HG03571 (cell line): ENCODE results near the gene SYT13.
"Not testable (repeated sequence)": the region's sequence is repeated elsewhere in the genome, so short reads cannot be mapped to it uniquely, and the experiment has no call there.

Source experiments
- ATAC-seq: cut with Tn5 transposase; IDR thresholded peaks from one replicate; pipeline ENCODE4 v1.9.1; 2021; ENCODE audit not compliant: unreplicated experiment

Gene SYT13

DNA sequence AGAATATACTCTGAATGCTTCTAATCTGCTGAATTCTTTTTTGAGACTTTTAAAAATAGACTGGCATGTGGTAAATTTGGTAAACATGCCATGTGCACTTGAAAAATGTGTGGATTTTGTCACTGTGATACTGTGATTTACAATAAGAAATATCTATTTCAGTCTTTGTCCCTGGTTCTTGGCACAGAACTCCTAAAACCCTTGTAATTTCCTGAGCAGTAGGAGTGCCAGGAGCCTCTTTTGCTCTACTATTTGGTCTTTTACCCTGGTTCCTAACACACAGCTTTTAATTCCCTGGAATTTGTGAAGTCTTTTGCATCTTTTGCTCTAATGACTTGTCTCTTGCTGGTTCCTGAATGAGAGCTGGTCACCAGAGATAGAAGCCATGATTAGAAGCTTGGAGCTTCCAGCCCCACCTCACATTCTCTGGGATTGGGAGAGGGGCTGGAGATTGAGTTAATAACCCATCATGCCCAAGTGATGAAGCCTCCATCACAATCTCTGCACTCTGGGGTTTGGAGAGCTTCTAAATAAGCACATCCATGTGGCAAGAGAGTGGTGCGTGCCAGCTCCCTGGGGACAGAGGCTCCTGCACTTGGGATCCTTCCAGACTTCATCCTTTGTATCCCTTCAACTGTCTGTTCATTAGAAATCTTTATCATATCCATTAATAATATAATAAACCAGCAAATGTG, 27.2 kb upstream of the SYT13 start:
- ATAC-seq = no peak

DNA sequence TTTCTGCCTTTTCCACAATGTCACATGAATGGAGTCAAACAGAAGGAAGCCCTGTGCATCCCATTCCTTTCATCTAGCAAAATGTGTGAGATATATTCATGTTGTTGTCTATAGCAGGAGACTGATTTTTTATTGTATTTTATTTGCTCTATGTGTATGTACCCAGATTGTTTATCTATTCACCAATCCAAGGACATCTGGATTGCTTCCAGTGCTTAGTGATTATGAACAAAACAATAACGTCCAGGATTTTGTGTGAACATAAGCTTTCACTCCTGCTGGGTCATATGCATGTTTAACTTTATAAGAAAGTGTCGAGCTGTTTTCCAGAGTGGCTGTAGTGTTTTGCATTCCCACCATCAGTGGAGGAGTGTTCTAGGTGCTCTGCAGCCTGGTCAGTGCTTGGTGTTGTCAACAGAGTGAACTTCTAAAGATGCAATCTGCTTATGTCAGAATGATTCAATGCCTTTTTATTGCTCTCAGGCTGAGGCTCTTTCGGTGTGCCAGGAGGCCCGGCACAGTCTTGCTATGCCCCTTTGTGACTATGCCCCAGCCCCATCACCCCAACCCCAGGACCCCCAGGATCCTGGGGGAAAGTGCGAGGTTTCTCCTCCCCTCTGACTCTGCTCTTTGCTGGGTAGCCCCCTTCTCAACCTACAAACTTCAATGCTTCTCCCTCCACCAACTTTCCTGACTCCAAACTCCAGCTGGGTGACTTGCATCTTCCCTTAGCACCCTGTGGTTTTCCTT, 19.9 kb upstream of the SYT13 start:
- ATAC-seq = no peak

DNA sequence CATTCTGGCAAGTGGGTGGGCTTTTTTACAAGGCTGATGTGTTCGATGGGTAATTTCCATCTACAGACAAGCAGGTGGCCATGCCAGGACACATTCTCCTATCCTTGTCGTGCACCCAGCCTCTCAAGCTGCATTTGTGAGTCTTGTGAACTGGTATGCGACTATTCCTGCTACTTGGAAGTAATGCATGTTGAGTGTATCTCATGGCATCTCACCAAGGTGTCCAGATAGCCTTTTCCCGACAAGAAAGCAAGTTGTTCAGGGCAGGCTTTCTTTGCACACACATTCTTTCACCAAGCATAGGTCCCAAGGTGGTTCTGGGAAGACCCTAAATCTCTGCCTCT, 18.8 kb upstream of the SYT13 start:
- no peak for ATAC-seq

DNA sequence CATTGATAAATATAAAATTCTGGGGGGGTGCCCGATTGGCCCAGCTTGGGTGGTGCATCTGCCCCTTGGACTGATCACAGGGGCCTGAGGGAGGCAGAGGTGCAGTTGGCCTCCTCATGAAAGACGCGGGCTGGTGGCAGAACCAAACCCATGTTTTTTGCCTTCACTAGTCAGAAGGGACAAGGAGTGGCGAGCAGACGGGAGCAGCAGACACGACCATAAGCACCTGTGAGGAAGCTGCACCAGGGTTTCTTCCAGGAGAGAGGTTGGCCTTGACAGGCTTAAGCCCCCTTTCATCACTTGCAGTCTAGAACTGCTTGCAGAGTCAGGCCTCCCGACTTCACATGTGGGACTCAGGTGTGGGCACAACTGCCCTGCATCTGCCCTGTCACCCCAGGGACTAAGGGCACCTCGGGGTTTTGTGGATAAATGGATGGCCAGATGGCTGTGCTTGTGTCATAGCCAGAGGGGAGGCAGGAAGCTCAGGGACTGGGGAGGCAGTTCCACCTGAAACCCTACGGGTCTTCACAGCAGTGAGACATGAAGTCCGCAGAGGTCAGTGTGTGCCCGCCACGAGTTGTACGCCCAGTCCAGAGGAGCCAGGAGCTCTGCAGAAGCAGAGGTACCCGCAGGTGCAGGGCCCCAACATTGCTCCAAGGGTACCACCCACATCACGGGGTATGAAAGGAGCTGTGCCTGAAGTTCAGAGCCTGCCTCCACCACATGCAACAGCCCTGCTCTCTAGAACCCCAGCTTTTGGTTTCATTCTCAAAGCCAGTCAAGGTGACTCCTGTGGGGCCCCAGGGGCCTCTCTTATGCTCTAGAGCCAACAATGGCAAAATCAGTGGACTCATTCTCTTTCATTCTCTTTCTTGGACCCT, 18.2 kb upstream of the SYT13 start:
- ATAC-seq = no peak

DNA sequence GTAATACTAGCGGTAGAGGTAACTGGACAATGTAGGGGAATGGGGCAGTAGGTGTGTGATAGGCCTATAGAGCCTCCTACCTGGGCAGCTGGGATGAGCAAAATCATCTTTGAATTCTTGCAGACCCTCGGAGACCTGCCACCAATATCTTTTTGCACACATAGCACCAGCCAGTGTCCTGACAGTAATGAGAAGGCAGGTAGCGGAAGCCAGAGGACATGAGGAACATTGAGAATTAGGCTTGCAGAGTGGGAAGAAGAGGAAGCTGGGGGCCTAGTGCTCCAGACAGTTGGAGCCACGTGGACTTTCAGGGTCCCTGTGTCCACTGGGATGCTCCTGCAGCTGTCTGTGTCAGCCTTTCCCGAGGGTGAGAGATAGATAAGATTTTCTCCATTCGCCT, 17.2 kb upstream of the SYT13 start:
- no peak for ATAC-seq

DNA sequence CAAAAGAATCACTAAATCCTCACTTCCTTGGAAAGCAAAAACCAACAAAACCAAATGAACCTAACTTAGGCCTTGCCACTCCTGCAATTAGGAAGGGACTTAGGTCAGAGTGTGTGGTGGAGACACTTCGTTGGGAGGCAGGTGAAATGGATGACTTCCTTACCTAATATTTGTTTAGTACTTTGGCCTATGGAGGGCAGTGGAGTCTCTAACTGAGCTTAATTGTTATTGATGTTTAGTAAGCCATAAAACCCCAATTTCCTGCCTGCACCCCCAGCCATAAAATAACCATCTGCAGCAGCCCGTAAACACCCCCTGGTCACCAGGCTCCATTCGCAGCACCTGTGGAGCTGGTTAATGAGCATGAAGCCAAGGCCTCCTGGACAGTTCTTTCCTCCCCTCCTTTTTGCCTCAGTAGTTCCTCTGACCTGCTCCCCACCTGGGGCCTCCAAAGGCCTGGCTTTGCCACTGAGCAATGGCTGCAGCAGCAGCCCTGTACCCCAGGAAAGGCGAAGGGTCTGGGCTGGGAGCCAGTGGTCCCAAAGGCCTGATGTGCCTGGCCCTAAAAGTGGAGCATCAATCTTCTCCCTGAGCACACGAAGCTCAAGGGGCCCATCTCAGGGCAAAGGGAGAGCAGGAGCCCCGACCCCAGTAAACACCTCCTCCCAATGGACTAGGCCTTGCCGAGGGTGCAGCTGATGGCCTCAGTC, 15.6 kb upstream of the SYT13 start:
- no peak for ATAC-seq

DNA sequence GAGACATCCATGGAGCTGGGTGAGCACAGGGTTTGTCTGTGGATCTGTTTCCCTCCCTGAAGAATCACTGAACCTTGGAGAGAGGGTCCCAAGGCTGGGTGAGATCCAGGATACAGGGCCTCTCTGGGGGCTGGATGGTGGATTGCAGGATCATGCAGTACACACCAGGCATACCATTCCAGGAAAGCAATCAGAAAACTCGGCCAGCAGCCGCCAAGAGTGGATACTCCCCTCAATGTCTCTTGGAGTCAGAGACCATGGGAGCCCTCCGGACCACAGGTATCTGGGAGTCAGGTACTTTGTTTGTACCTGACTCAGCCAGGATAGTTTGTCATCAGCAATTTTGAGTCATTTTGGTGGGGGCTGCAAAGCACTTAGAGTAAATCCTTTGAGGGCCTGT, 14.6 kb upstream of the SYT13 start:
- no peak for ATAC-seq

DNA sequence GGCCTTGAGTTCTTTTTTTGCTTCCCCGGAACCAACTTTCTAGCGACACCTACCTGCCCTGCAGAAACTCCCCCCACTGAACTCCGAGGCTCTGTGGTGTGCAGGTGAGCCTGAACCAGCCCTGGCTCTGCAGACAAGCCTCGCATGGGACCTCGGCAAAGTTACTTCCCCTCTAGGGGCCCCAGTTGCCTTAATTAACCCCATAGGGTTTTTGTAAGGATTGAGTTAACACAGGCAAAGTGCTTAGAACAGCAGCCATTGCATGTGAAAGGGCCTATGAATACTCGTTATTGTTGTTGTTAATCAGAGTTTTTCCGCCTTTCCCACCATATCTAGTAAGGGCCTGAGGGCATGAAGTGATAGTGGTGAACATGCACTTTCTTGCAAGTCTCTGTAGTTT, 12.6 kb upstream of the SYT13 start:
- ATAC-seq = no peak

DNA sequence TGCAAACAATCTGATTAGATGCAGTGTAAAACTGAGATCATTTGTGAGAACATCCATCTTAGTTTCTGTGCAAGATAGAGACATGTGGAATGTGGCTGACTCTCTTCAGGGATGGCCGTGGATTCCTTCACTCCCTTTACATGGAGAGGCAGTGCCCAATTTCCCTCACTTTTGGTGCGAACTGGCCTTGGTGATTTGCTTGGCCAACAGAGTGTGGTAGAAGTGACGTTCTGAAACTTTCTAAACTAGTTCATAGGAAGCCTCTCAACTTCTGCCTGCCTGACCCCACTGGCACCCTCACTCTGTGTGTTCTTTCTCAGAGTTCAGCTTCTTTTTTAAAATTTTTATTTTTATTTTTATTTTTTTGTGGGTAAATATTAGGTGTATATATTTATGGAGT, 9.9 kb upstream of the SYT13 start:
- no peak for ATAC-seq

DNA sequence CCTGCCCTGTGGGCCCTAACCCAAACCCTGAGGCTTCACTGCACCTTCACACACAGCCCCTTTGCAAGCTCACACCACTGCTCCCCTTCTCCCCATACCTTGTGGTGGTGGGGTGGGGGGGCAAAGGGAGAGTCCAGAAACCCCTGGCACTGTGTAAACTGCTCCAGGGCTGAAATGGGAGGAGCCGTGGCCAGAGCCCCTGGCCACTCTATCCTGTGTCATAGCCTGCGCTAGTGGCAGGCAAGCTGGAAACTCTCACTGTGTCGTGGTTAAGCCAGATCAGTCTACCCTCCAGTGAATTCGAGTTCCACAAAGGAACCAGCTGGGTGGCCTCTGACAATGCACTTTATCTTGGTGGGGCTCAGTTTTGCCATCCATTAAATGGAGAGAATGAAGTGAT, 8.4 kb upstream of the SYT13 start:
- ATAC-seq = no peak

DNA sequence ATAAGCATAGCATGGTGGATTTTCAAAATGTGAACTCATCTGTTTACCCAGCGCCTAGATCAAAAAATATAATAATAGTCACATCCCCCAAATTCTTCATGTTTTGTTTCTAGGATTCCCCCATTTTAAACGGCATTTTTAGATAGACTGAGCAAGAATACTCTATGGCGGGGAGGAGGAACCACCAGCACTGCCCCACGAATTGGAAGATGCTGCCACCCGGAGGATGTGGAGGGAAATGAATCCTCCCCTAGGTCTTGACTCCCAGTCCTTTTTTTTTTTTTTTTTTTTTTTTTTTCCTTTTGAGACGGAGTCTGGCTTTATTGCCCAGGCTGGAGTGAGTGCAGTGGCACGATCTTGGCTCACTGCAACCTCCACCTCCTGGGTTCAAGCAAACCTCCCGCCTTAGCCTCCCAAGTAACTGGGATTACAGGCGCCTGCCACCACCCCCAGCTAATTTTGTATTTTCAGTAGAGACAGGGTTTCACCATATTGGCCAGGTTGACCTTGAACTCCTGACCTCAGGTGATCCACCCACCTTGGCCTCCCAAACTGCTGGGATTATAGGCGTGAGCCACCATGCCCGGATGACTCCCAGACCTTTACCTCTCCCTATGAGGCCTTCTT, 7.5 kb upstream of the SYT13 start:
- ATAC-seq = not testable (repeated sequence)

DNA sequence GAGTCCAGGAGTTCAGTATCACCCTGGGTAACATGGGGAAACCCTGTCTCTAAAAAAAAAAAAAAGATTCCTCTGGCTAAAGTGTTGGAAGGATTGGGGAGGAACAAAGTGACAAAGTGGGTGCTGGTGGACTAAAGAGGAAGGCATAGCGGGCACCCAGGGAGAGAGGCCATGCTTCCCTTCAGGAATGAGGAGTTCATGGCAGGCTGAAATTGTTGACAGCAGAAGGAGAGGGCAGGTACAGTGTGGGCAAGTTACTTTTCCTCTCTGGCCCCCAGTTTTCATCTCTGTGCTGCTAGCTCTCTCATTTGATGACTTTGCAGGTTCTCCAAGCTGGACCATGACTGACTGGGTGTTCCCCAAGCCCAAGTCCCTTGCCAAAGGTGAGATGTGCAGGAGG, 4.4 kb upstream of the SYT13 start:
- ATAC-seq = no peak

DNA sequence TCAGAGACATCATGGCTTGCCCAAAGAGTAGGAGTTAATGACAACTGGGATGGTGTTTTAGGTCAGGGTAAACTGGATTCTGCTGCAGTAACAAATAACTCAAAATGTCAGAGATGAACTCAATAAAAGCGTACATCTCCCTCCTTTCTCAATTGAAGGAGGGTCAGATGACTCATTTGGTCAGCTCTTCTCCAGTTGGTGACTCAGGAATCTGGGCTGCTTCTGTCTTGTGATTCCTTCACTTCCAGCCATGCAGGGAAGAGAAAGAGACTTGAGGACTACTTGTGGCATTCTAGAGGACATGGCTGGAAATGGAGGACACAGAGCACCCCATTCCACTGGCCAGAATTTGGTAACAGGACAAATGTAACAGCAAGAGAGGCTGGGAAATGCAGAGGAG, 3.2 kb upstream of the SYT13 start:
- ATAC-seq = no peak

DNA sequence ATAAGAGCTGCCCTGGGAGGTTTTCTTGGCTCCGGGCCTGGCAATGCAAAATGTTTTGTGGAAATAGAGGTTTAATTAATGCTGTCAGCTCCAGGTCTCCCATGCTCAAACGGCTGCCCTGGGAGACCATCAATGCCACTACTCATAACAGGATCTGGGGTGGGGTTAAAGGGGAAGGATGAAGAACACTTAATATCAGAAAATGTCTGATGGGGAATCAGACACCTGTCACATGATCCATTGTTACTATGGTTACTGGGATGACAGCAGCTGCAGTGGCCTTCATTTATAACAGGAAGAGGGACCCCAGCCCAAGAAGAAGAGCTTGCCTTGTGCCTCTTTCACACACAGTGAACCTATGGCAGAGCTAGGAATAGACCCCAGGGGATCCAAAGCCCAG, 2.2 kb upstream of the SYT13 start:
- ATAC-seq = no peak

DNA sequence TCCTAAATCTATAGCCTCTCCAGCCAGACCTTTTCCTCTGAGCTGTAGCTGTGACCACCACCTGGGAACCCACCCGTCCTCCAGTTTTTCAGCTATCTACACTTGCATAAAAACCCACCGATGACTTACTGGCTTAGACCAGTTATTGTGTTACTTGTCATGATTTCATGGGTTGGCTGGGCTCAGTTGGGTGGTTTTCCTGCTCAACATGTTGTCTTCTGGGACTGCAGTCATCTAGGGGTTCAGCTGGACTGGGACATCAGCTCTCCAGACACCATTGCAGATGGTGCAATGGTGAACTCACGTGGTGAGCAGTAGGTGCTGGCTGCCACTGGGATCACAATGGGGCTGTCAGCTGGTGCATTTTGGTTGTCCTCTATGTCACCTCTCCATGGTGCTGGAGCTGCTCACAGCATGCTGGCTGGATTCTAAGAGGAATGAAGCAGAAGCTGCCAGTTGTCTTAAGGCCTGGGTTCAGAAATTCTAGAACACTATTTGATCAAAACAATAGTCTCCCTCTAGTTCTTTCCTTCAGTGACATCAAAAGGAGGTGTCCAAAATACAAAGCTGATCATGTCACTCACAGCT, 1.3 kb upstream of the SYT13 start:
- no peak for ATAC-seq

DNA sequence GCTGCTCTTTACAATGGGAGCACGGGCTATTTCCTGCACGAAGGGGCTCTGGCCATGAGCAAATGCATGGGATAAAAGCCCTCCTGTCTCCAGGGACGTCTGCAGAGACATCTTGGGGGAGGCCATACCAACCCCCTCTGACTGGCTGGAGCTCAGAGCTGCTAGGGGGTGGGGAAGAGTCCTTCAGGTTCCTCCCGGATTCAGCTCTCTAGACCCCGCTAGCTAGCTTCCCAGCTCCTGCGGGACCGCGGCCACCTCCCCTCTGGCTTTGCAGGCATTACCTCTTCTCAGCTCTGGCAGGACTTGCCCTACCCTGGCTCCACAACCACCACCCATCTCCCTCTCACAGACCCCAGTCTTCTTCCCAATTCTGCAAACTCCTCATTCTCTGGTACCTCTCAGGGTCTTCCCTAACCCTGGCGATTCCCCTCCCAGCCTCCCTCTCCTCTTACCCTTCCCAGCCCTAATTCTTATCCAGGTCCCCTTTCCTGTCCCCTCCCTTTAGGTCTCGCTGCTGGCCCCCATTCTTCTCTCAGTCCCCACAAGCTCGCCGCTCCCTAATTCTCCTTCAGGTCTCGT, 802 bp downstream of the SYT13 start:
- no peak for ATAC-seq

DNA sequence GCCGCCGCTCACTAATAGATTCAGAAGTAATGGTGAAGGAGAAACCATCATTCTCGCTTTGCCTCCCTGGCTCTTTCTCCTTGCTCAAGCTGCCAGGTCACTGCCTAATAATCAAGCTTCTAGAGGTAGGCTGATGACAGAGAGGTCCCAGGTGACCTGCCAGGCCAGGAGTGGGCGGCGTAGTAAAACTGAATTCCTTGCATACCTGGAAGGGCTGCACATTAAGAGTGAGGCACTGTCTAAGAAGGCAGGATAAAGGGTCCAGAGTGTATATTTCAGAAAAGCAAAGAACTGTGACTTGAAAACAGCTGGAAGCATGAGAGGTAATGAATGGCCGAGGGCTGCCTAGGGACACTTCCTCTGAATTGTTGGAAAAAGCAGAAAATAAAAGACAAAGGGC, 4.1 kb downstream of the SYT13 start:
- no peak for ATAC-seq

DNA sequence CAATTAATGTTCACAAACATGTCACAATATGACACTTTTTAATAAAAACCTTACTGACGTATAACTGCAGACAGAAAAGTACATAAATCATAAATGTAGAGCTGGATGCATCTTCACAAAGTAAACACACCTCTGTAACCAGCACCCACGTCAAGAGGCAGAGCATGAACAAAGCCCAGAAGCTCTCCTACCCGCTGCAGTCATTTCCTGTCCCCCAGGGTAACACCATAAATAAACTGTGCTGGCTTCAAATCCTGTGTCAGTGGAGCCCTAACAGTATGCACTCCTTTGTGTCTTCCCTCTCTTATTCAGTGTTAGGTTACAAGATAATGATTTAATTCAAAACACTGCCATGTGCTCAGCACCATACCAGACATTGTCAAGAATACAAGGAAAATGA, 5.7 kb downstream of the SYT13 start:
- ATAC-seq = no peak

DNA sequence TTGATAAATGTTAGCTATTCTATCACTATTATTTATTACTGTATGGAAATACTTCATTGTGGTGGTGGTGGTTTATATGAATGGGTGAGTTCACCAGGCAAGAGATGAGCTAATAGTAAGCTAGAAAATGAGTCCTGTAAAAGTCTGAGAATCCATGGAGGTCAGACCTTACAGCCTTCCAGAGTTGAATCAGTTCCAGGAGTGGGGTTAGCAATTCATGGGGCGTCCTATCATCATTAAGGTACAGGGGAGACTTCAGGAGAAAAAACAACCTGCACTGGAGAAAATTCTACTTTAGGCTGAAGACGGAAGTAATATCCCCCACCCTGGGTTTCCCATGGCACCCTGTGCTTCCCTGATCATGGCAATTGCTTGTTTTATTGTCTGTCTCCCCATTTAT, 6.5 kb downstream of the SYT13 start:
- no peak for ATAC-seq

DNA sequence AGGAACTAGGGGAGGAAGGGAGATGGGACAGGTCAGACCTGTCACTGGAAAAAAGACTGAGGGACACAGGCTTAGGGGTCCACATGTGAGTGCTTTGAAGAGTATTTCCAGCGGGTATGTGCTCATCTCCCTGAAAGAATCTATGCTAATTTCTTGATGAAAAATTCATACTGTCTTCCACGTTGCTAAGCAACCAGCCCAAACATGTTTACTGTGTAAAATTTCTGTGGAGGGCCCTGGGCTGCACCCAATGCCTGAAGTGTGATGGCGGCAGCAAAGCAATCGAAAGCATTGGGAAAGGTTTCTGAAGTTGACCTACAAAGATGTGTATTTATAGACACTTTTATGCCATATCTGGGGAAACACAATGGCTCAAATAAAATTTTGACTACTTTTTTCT, 7.4 kb downstream of the SYT13 start:
- ATAC-seq = no peak
